HL-60 (cell line): ENCODE results near the gene SHFL.

Experiments used
- CTCF ChIP-seq: IDR thresholded peaks from one replicate; pipeline ENCODE4 v1.5.1; 2011; ENCODE audit warnings: low read length, control low read depth, inconsistent platforms; ENCODE audit not compliant: insufficient read depth
- GABPA ChIP-seq: IDR thresholded peaks from 2 replicates; pipeline ENCODE4 v1.6.1; 2012; ENCODE audit warnings: low read depth
- POLR2AphosphoS5 ChIP-seq: IDR thresholded peaks from 2 replicates; pipeline ENCODE4 v1.6.1; 2012; ENCODE audit warnings: low read depth
- REST ChIP-seq: IDR thresholded peaks from 2 replicates; pipeline ENCODE4 v1.6.1; 2012; ENCODE audit warnings: low read depth; ENCODE audit not compliant: insufficient replicate concordance
- SPI1 ChIP-seq: IDR thresholded peaks from 2 replicates; pipeline ENCODE4 v1.6.1; 2012; ENCODE audit warnings: low read depth, mild to moderate bottlenecking, borderline replicate concordance

GRCh38 chr19:10049626-10050025 is 36.5 kb upstream of the SHFL start:
- TF ChIP-seq CTCF, result no peak
- no peak for TF ChIP-seq REST
- TF ChIP-seq POLR2AphosphoS5, result no peak
- TF ChIP-seq GABPA, result no peak
- no peak for TF ChIP-seq SPI1
